Measurements from ENCODE around the gene PICALM.
"Not testable (repeated sequence)": the region's sequence is repeated elsewhere in the genome, so short reads cannot be mapped to it uniquely, and the experiment has no call there.

Gene PICALM

GRCh38 chr11:86108890-86109638, 40.2 kb upstream of the PICALM start:
- Histone ChIP-seq H3K4me3 (ENCODE audit: low read depth in 1 of 2, low read length in 2 of 2) (no peak overlapping the region), H2AFZ (ENCODE audit: low read depth, low read length) (no peak overlapping the region), H3K27ac (ENCODE audit: low read length) (no peak overlapping the region), H4K20me1 (ENCODE audit: insufficient read depth, low read length) (no peaks in the 10 kb centered on the region), H3K4me1 (ENCODE audit: insufficient read depth, low read length) (no peaks in the 10 kb centered on the region), H3K9me3 (ENCODE audit: insufficient read depth, low read length, severe bottlenecking) (no peaks in the 10 kb centered on the region), H3K79me2 (ENCODE audit: insufficient read depth, low read length) (no peaks in the 10 kb centered on the region), H3K27me3 (ENCODE audit: insufficient read depth, low read length, poor library complexity) (no peaks in the 10 kb centered on the region), H3K36me3 (ENCODE audit: insufficient read depth, low read length) (no peaks in the 10 kb centered on the region), H3K4me2 (ENCODE audit: insufficient read depth, low read length) (no peak overlapping the region), H3K9ac (ENCODE audit: low read depth, low read length) (no peak overlapping the region)
- no peak for ATAC-seq (ENCODE audit: insufficient read depth, low read depth)
- TF ChIP-seq CTCF (IDR thresholded peaks at IDR 0.05; ENCODE audit: borderline replicate concordance, extremely low read depth, low read length, poor library complexity, severe bottlenecking) (no peak), EZH2 (IDR thresholded peaks at IDR 0.05; ENCODE audit: borderline replicate concordance, low read depth, low read length, severe bottlenecking) (no peak)
- DNase-seq, result no peak

GRCh38 chr11:86108191-86108590, 39.3 kb upstream of the PICALM start:
- no peak overlapping the region for H3K4me3 ChIP-seq (ENCODE audit: low read depth in 1 of 2, low read length in 2 of 2)

GRCh38 chr11:86106916-86107315, 38.0 kb upstream of the PICALM start:
- Histone ChIP-seq H3K36me3 (ENCODE audit: insufficient read depth, low read length) (no peaks in the 10 kb centered on the region), H3K4me3 (ENCODE audit: low read depth in 1 of 2, low read length in 2 of 2) (no peak overlapping the region), H3K27me3 (ENCODE audit: insufficient read depth, low read length, poor library complexity) (no peaks in the 10 kb centered on the region), H3K9ac (ENCODE audit: low read depth, low read length) (no peak overlapping the region), H4K20me1 (ENCODE audit: insufficient read depth, low read length) (no peaks in the 10 kb centered on the region), H3K4me1 (ENCODE audit: insufficient read depth, low read length) (no peaks in the 10 kb centered on the region), H3K79me2 (ENCODE audit: insufficient read depth, low read length) (no peaks in the 10 kb centered on the region), H3K4me2 (ENCODE audit: insufficient read depth, low read length) (no peak overlapping the region), H3K9me3 (ENCODE audit: insufficient read depth, low read length, severe bottlenecking) (no peaks in the 10 kb centered on the region), H2AFZ (ENCODE audit: low read depth, low read length) (no peak overlapping the region), H3K27ac (ENCODE audit: low read length) (no peak overlapping the region)
- DNase-seq (no peak), ATAC-seq (ENCODE audit: insufficient read depth, low read depth) (no peak)
- TF ChIP-seq CTCF (IDR thresholded peaks at IDR 0.05; ENCODE audit: borderline replicate concordance, extremely low read depth, low read length, poor library complexity, severe bottlenecking) (no peak), EZH2 (IDR thresholded peaks at IDR 0.05; ENCODE audit: borderline replicate concordance, low read depth, low read length, severe bottlenecking) (no peak)

More at GRCh38 chr11:86108191-86108590, 39.3 kb upstream of the PICALM start:
- Histone ChIP-seq H4K20me1 (ENCODE audit: insufficient read depth, low read length) (no peaks in the 10 kb centered on the region), H3K36me3 (ENCODE audit: insufficient read depth, low read length) (no peaks in the 10 kb centered on the region), H2AFZ (ENCODE audit: low read depth, low read length) (no peak overlapping the region), H3K4me1 (ENCODE audit: insufficient read depth, low read length) (no peaks in the 10 kb centered on the region), H3K9me3 (ENCODE audit: insufficient read depth, low read length, severe bottlenecking) (no peaks in the 10 kb centered on the region), H3K27me3 (ENCODE audit: insufficient read depth, low read length, poor library complexity) (no peaks in the 10 kb centered on the region), H3K79me2 (ENCODE audit: insufficient read depth, low read length) (no peaks in the 10 kb centered on the region), H3K4me2 (ENCODE audit: insufficient read depth, low read length) (no peak overlapping the region), H3K9ac (ENCODE audit: low read depth, low read length) (no peak overlapping the region), H3K27ac (ENCODE audit: low read length) (no peak overlapping the region)
- DNase-seq (no peak), ATAC-seq (ENCODE audit: insufficient read depth, low read depth) (no peak)
- TF ChIP-seq CTCF (IDR thresholded peaks at IDR 0.05; ENCODE audit: borderline replicate concordance, extremely low read depth, low read length, poor library complexity, severe bottlenecking), result no peak
- no peak for TF ChIP-seq EZH2 (IDR thresholded peaks at IDR 0.05; ENCODE audit: borderline replicate concordance, low read depth, low read length, severe bottlenecking)

- not testable (repeated sequence) for H3K4me3 ChIP-seq (ENCODE audit: low read depth in 1 of 2, low read length in 2 of 2); H3K27me3 ChIP-seq (ENCODE audit: insufficient read depth, low read length, poor library complexity); H3K36me3 ChIP-seq (ENCODE audit: insufficient read depth, low read length); DNase-seq; H3K4me1 ChIP-seq (ENCODE audit: insufficient read depth, low read length); H4K20me1 ChIP-seq (ENCODE audit: insufficient read depth, low read length); H3K9ac ChIP-seq (ENCODE audit: low read depth, low read length); ATAC-seq (ENCODE audit: insufficient read depth, low read depth); H3K27ac ChIP-seq (ENCODE audit: low read length); H3K4me2 ChIP-seq (ENCODE audit: insufficient read depth, low read length); H3K79me2 ChIP-seq (ENCODE audit: insufficient read depth, low read length); H2AFZ ChIP-seq (ENCODE audit: low read depth, low read length); H3K9me3 ChIP-seq (ENCODE audit: insufficient read depth, low read length, severe bottlenecking)
These were observed 37.1 kb upstream of the PICALM start for GRCh38 chr11:86106031-86106430.

GRCh38 chr11:86105601-86106000, 36.7 kb upstream of the PICALM start:
- H3K4me2 ChIP-seq (ENCODE audit: insufficient read depth, low read length); H2AFZ ChIP-seq (ENCODE audit: low read depth, low read length); H3K79me2 ChIP-seq (ENCODE audit: insufficient read depth, low read length); DNase-seq; H3K4me1 ChIP-seq (ENCODE audit: insufficient read depth, low read length); H3K9ac ChIP-seq (ENCODE audit: low read depth, low read length); H4K20me1 ChIP-seq (ENCODE audit: insufficient read depth, low read length); H3K9me3 ChIP-seq (ENCODE audit: insufficient read depth, low read length, severe bottlenecking); ATAC-seq (ENCODE audit: insufficient read depth, low read depth); H3K27ac ChIP-seq (ENCODE audit: low read length); H3K27me3 ChIP-seq (ENCODE audit: insufficient read depth, low read length, poor library complexity); H3K4me3 ChIP-seq (ENCODE audit: low read depth in 1 of 2, low read length in 2 of 2); H3K36me3 ChIP-seq (ENCODE audit: insufficient read depth, low read length): not testable (repeated sequence)
